Left lobe of liver (tissue), 2 donors: Measurements from ENCODE around the gene AHCYL1. TPM values are rescaled to one million over a fixed set of nuclear protein-coding genes. Genes with fewer than 3 reads are reported as not detected.

Source experiments
- ATAC-seq: fragments of 200-7000 bp; cut with Tn5 transposase; one replicate; pipeline ENCODE4 v1.9.1; 2020; ENCODE audit warnings: mild to moderate bottlenecking, moderate library complexity
- DNase-seq: peaks from one replicate; pipeline ENCODE4 v3.0.0-alpha.2; 2020; ENCODE audit warnings: low spot score
- total RNA-seq: library from RNA; stranded (reverse); gene quantifications from one replicate; pipeline ENCODE4 v1.2.1, GENCODE V29; 2021
- donor health status: DM: no; HTN: no; CAD: no; lungs with moderate emphysema.
- donor health status: DM: no; HTN: yes; CAD: no.

Gene AHCYL1
- total RNA-seq, 1 donor from 2014 or later, result 59.9 TPM

DNA sequence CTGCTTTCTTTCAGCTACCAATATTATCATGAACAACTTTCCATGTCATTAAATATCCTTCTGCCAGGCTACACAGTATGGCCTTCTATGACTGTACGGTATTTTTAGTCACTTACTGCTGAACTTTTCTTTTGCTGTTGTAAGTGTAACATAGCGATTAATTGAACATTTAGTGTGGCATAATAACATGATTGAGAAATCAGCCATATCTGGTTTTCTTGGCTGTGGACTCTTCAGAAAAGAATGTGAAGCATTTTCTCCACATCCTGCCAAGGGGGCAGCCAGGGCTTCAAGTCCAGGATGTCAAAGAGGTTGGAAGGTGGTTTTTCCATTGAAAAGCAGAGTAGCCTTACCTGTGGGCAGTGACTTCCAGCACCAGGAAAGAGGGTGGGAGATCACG, 8.8 kb upstream of the AHCYL1 start:
- DNase-seq, result no peak
- ATAC-seq, result peak; percentile 35

DNA sequence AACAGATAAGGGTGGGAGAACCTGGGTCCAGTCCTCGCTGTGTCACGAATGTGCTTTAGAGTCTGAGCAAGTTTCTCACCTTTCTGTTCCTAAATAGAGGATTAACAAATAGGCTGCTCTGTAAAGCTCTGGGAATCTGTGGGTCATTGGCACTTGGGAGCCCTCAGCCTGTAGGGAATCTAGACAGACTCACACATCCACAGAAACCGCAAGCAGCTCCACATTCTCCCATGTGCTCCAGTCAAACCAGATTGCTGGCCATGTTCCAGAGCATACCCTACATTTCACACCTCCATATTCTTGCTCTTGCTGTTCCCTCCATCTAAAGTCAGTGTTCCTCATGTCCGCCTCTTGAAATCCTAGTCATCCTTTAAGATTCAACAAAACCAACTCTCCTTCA, 7.8 kb upstream of the AHCYL1 start:
- ATAC-seq, result no peak
- no peak for DNase-seq

DNA sequence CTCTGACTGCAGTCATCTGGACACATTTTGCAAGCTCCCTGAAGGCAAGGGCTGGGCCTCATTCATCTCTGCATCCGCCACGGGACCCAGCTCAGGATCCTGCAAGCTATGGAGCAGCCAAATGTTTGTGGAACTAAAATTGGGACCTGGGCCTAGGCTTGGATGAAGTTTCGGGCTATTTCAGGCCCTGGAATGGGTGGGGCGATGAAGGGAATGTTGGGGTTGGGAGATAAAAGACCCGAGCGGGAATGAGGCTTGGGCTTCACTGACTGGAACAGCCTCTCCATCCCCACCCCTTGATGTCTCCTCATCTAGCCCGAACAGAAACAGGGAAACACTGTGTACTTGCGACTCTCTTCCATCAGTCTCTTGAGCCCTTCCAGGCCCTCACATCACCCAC, 7.3 kb upstream of the AHCYL1 start:
- DNase-seq, result no peak
- no peak for ATAC-seq

DNA sequence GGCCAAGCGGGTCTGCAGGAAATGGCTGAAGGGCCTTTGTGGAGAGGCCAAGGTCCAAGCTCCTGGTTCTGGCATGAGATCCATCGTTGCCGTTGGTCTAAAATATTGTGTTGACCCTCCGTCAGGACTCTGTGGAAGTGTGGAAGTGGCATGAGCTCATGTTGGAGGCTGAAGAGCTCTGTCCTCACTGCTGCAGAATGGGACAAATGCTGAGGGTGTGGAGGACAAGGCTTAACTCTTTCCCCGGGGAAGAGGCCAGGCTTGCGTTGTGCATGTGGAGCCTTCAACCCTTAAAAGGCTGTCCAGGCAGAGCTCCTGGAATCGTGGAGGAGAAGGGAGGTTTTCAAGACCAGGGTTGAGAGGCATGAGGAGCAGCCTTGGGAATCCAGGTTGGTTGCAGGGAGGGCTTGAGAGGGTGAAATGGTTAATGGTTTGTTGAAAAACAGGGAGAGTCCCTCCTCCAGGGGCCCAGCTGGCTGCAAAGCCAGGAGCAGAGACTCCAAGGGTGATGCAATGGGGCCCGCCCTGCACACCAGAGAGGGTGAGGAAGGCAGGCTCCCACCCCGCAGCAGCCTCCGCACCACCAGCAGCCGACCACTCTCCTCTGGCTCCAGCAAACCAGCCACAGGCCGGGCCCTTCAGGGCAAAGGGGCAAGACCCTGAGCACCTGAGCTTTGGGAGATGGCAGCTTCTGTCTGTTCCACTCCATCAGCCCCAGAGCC, 6.7 kb upstream of the AHCYL1 start:
- ATAC-seq (no peak), DNase-seq (no peak)

DNA sequence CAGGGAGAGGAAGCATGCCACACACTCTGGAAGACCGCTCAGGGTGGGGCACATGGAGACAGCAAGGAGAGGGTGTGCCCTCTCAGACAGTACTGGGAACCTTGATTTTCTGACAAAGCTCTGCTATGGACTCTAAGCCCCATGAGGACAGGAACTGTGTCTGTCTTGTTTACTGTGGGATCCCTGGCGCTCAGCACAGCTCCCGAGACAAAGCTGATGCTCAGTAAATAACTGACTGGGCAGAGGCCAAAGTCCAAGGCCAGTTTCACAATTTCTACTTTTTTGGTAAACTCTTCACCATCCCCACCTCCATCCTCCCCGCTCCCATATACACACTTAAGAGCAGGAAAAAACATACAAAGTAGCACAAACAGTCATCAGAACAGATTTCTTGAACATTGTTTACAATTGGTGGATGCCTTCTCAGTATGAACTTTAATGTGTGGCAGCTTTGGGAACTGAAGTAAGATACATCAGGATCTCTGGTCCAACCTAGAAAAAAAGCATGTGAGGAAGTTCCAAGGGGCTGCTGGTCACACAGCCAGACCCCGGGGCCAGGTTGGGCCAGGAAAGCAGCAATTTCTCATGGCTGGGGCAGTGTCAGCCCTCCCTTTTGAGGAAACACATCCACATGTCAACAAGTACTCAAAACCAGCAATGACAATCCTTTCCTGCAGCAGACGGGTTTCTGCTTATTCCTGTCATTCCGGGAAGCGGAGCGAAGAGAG, 5.6 kb upstream of the AHCYL1 start:
- DNase-seq (no peak), ATAC-seq (no peak)

DNA sequence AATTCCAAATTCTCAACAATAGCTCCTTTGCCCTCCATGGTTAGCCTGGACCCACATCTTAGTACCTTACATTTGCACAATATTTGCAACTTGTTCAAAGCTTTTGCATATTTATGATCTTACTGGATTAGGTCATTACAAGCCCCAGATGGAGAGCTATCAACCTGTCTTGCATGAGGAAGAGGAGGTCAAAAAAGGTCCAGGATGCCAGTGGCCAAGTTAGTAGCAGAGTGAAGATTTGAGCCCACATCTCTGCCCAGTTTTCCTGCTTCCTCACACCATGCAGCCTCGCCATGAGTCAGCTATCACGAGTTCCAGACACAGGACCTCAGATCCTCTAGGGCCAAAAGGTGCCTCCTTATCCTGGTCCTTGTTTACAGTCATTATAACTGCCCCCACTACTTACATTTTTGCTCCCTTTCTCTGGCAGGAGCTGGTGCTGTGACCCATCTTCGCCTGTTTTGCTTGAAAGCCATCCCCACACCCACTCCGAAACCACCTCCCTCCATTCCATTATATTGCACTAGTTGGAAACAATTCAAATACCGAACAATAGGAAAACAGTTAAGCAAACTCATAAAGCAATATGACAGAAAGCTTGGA, 5.0 kb upstream of the AHCYL1 start:
- ATAC-seq (no peak), DNase-seq (no peak)

DNA sequence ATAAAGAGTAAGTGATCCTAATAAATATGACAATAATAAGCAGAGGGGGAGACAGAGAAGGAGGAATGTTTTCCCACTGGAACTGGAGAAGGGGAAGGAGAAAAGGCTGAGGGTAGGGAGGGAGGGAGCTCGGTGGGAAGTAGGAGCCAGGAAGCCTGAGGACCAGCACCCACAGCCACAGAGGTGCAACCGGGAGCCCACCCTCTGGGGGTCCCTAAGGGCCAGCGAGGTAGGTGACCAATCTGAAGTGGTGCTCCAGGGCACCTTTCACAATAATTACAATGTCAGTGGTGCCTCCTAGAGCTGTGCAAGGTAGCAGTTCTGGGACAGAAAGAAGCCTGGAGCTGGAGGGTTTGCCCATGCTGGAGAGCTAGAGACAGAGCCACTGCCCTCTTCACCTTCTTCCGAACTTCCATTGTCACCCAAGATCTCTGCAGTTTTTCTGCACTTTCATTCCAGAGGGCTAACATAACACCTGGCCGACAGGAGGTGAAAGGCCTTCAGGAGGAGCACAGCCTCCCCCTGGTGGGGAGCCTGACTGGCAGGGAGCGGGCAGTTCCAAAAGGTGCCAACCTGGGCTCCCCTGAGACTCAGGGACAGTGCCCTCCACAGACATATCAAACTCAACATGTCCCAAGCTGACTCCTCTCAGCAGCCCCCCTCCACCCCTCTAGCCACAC, 4.1 kb upstream of the AHCYL1 start:
- peak; percentile 35 for ATAC-seq
- peak; percentile 62 for DNase-seq

DNA sequence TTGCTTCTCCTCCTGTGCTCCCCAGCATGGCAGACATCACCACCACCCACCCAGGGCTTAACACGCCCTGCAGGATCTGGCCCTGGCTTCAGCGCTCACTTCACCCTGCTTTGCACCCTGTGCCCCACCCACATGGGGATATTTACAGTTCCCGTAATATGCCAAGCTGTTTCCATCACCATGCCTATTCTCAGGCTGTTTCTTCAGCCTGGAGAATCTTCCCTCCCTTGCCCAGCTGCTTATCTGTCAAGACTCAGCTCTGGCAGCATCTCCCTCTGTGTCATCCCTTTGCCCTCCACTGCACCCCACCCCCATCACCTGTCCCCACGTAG, 3.6 kb upstream of the AHCYL1 start:
- ATAC-seq, result no peak

DNA sequence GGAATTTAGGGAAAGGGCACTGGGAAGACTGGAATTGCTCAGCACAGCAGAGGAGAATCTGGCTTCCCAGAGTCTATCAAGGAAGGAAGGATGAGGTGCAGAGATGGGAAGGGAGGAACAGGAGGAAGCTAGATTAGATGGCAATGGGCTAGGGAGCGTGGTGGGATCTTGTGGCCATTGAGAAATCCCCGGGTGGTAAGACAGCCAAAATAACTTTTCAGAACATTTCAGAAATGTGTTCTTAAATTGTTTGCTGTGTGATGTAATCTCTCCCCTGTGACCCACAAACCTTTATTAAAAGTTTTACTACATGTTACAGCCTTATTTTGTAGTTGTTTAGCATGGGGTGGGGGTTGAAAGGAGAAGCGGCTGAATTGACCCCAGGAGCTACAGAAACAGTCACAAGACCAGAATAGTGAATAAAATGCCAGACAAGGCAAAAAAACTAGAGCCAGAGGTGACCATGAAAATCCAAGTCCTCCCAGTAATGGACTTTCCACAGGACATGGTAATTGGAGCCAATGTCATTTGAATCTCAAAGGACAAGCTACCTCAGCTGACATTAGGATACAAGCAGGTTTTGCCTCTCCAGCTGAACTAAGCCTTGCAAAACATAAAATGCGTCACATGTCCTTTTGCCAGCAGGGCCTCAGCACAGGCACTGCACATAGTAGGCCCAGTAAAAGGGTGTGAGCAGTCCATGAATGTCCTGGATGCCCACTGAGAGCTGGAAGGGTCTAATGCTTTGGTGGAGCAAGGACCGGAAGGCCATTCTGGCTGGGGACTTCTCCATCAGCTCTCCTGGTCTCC, 980 bp upstream of the AHCYL1 start:
- ATAC-seq (peak; percentile 25), DNase-seq (no peak)

More for the DNA sequence above, 3.6 kb upstream of the AHCYL1 start:
- no peak for DNase-seq

DNA sequence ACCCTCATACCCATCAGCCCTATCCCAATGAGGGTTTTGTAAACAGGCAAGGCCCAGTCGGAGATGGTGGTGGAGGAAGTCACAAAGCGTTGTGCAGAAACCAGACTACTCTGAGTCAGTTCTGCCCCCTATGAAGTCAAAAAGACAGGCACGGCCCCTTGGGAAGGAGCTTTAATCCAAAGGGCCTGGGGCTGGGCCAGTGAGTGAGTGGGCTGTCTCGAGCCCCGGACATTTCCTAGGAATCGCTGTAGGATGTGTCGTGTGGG, 442 bp upstream of the AHCYL1 start:
- ATAC-seq, result peak; percentile 10
- no peak for DNase-seq

DNA sequence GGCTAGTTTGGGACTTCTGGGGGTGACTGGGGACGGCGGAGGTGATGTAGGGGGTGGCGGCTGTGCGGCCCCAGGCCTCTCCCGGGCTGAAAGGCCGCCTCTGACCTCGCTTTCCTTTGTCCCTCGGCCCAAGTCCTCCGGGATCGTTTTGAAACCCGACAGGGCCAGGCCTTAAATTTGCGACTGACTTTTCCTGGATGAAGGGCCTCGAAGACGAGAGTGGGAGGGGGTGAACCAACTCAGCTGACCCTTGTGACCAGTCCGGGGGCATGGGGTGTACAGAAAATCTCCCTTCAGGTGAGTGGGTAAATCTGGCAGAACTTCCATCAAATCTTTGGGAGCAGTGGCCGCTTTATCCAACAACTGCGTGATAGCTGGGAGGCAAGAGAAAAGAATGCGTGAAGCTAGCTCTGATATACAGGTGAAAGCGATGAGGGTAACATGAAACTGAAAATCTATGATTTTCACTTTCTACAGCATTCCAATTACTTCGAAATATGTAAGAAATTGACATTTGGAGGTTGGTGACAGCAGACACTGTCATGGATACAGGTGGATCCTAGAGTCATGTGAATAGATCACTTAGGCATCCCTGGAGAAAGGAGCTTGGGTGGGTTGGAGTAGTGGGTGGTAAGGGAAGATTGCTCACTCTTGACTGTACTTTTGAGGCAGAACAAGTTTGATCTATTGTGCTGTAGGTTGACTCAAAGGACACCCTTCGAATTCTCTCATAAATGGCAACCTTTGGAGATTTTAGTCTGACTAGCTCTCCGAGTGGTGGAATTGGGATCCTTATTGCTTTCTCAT, 885 bp downstream of the AHCYL1 start:
- peak; percentile 19 for ATAC-seq
- DNase-seq, result no peak

DNA sequence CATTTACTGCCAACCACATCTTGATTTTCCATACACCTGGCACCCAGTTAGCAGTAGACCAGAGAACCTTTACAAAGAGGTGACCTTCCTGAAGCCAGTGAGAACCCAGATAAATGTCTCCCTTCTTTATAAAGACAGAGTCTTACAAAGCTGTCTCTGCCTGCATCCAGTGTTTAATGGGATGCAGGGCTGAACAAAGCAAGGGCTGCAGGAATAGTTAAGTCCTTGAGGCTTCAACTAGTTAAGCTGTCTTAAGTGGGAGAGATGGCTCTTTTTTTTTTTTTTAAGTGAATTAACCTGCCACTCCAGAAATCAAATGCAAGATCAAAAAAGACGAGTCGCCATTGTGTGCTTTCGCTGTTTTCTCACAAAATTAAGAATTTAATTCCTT, 1.5 kb downstream of the AHCYL1 start:
- DNase-seq (no peak), ATAC-seq (no peak)

DNA sequence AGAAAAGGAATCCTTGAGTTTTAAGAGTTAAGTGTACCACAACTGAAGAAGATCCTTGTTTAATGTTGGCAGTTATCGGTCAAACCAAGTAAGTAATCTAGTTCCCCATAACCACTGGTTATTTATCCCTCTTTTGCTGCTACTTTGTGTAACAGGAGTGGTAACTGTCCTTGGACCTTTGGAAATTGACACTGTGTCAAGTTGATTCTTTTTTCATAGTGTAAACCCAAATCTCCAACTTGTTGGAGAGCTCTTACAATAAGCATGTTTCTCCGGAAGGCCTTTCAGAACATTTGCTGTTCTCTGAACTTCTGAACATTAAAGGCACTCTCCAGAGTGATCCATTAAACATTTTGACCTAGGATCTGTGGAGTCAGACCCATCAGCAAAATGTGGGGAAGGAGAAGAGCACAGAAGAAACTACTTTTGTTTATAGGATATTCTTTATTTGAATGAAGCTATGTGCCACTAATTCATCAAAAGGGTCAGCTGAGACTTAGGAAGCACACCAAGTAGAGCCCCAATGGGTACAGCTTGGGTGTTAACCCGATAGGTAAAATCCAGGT, 3.9 kb downstream of the AHCYL1 start:
- DNase-seq, result no peak
- ATAC-seq, result no peak

DNA sequence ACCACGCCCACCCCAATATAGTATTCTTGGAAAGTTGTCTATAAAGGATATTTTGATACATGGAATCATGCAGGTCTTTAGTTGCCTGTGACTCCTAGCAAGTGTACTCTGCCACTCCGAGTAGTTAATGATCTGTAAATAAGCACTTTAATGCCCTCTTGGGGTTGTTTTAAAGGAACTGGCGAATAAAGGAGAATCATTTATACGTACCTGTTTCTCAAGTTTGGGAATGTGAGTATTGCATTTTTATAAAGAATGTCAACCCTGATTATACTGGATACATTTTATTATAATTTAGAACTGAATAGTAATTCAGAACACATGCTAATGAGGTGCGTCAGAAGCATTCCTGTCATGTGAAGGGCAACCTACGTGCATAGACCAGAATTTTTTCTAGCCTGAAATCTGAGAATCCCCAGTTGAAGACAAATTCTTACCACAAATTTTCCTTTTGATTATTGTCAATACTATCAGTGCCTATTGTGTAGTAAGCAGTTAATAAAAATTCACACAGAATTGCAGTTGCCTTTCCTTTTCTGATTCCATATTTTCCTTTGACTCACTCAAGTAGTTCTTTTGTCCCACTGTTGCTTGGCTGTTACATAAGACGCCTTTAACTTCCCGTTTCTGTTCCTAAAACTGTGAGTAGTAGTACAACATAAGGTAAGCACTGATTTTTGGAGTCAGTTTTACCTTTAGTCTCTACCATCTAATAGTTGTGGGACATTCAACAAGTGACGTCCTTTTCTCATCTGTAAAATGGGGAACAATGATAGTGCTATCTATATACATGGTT, 5.1 kb downstream of the AHCYL1 start:
- ATAC-seq (no peak), DNase-seq (no peak)

DNA sequence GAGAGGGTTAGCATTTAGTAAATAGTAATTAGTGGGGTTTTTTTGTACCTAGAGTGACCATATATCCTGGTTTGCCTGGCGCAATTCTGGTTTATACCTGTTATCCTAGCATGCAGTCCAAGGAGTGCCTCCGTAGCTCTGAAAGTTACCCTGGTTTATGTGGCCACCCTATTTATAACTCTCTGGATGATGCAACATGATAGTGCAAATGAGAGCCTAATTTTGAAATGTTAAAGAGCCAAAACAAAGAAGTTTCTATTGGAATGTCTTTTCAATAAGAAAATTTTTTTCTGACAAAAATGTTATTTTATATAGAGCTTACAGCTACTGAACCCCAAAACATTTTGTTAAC, 5.7 kb downstream of the AHCYL1 start:
- no peak for DNase-seq
- ATAC-seq, result peak; percentile 17

DNA sequence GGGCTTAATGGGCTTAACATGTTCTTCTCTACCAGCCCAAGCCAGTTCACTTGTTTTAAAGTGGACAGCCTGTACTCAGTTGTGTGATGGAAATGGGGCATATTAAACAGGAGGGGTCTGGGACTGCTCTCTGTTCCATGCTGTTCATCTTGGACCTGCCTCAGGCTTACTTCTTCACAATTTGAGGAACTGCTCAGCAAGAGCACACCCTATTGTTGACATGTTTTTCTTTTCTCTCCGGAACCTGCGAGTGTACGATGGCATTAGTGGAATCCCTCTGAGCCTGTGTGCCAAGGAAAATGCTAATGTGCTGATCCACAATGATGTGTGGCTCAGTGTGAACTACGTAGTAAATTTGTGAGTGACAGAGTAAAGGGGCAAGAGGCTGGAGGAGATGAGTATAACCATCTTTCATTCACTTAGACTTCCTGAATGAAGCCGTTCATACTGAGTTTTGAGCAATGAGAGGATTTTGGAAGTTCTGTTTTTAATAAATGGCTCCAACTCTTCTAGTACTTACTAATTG, 6.9 kb downstream of the AHCYL1 start:
- ATAC-seq, result no peak
- DNase-seq, result no peak

DNA sequence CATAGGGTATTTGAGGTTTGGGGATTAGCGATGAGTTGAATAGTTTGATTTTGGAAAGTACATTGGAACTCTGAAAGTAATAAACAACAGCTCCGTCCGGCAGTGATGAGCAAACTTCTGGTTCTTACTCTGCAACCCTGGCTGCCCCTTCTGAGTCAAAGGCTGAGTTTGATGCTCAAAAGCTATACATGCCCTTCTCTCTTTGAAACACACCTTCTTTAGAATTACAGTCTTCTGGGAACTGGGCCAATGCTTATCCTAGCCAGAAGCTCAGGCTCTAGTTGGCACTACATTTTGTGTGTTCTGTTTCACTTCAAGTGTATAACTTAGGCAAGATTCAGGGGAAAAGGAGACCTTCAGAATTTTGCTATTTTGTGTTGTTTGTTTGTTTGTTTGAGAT, 9.3 kb downstream of the AHCYL1 start:
- DNase-seq, result no peak
- ATAC-seq, result peak; percentile 27

DNA sequence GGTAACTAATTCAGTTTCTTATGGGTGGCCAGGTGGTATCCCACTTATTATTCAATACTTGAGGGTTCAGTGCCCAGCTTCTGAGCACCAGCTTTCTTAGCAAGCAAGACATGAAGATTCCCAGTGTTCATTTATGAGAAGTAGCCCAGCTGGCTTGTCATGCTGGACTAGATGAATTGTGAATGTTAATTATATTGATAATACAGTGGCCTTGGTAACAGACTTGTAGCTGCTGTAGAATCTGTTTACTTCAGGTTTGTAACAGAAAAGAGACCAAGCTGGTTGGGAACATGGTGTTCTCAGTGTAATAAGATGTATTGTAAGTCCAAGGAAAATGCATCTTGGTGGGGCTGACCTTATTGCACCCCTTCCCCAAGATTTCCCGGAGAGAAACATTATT, 10.1 kb downstream of the AHCYL1 start:
- ATAC-seq (no peak), DNase-seq (no peak)

DNA sequence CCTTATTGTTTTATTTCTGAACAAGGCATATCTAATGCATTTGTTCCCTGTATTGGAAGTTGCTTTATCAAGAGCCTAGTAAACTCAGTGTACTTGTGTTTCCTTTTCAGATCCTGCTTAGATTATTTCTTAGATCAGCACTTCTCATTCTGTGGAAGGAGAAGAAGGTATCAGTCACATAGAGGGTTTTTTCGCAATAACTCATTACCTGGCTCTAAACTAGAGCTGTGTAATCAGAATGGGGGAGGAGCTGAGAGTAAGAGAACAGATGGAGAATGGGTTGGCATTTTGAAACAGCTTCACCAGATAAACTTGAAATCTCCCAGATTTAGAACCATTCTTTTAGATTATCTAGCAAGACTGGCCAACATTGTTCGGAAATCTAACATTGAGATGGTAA, 11.0 kb downstream of the AHCYL1 start:
- DNase-seq (no peak), ATAC-seq (peak; percentile 70)
